ENCODE data around the gene GDPD5.
A peak's percentile ranks its signal among the peaks of the same experiment; 100 is the strongest.

GDPD5 gene

GRCh38 chr11:75510004-75510722 is 15.6 kb downstream of the GDPD5 start:
- no peak for DNase-seq

GRCh38 chr11:75509020-75509720 is 16.6 kb downstream of the GDPD5 start:
- DNase-seq, result no peak

- DNase-seq, result no peak
Measured at GRCh38 chr11:75508051-75508561, 17.6 kb downstream of the GDPD5 start.

GRCh38 chr11:75507571-75507970 is 18.2 kb downstream of the GDPD5 start:
- no peak for DNase-seq

GRCh38 chr11:75506827-75507226 is 18.9 kb downstream of the GDPD5 start:
- no peak for DNase-seq

GRCh38 chr11:75505916-75506692 is 19.6 kb downstream of the GDPD5 start:
- no peak for DNase-seq

GRCh38 chr11:75504501-75504900 is 21.2 kb downstream of the GDPD5 start:
- DNase-seq, result no peak

- DNase-seq, result no peak
Measured at GRCh38 chr11:75503531-75504099, 22.1 kb downstream of the GDPD5 start.

GRCh38 chr11:75502138-75502537 is 23.6 kb downstream of the GDPD5 start:
- DNase-seq, result no peak

- DNase-seq, result no peak
Measured at GRCh38 chr11:75500742-75501141, 25.0 kb downstream of the GDPD5 start.

GRCh38 chr11:75499423-75500190 is 26.1 kb downstream of the GDPD5 start:
- DNase-seq, result peak; percentile 46

- no peak for DNase-seq
Measured at GRCh38 chr11:75498556-75499255, 27.0 kb downstream of the GDPD5 start.

GRCh38 chr11:75497788-75498409 is 27.8 kb downstream of the GDPD5 start:
- no peak for DNase-seq

- no peak for DNase-seq
Measured at GRCh38 chr11:75496305-75496752, 29.4 kb downstream of the GDPD5 start.

- no peak for DNase-seq
Measured at GRCh38 chr11:75495749-75496304, 29.9 kb downstream of the GDPD5 start.

GRCh38 chr11:75493626-75494025 is 32.1 kb downstream of the GDPD5 start:
- DNase-seq, result no peak

GRCh38 chr11:75492181-75492820 is 33.4 kb downstream of the GDPD5 start:
- peak; percentile 5 for DNase-seq

GRCh38 chr11:75491465-75491864 is 34.3 kb downstream of the GDPD5 start:
- DNase-seq, result no peak

- peak; percentile 43 for DNase-seq
Measured at GRCh38 chr11:75490221-75491181, 35.2 kb downstream of the GDPD5 start.
